RKO (cell line): ENCODE results near the gene SMC5.
"Not testable (repeated sequence)": the region's sequence is repeated elsewhere in the genome, so short reads cannot be mapped to it uniquely, and the experiment has no call there.

Experiments used
- DNase-seq: peaks from one replicate; pipeline ENCODE4 v3.0.0-alpha.2; 2016; ENCODE audit warnings: low spot score

The SMC5 gene

GRCh38 chr9:70363760-70364159 lies 105.0 kb downstream of the SMC5 start:
- no peak for DNase-seq

GRCh38 chr9:70367305-70367930 lies 108.6 kb downstream of the SMC5 start:
- no peak for DNase-seq

DNA sequence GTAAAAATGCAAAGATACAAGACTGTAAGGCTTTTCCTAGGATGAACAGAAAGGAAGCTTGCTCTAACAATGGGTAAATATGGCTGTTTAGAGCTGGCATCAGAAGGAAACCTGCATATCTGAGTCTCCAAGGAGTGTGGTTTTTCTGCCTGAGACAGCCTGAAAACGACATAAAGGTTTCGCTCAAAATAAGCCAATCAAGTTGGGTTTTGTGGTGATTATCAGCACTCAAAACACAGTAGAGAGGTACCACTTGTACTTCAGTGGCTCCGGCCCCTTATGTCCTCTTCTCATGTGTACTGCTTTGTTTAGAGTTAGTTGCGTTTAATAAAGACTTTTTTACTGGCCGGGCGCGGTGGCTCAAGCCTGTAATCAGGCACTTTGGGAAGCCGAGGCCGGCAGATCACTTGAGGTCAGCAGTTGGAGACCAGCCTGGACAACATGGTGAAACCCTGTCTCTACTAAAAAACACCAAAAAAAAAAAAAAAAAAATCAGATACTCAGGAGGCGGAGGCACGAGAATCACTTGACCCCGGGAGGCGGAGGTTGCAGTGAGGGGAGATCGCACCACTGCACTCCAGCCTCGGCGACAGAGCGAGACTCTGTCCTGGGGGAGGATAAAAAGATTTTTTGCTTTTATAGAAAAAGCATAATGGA lies 116.3 kb downstream of the SMC5 start:
- DNase-seq: no peak

- no peak for DNase-seq
Observed at GRCh38 chr9:70382046-70382708, 123.4 kb downstream of the SMC5 start.

DNA sequence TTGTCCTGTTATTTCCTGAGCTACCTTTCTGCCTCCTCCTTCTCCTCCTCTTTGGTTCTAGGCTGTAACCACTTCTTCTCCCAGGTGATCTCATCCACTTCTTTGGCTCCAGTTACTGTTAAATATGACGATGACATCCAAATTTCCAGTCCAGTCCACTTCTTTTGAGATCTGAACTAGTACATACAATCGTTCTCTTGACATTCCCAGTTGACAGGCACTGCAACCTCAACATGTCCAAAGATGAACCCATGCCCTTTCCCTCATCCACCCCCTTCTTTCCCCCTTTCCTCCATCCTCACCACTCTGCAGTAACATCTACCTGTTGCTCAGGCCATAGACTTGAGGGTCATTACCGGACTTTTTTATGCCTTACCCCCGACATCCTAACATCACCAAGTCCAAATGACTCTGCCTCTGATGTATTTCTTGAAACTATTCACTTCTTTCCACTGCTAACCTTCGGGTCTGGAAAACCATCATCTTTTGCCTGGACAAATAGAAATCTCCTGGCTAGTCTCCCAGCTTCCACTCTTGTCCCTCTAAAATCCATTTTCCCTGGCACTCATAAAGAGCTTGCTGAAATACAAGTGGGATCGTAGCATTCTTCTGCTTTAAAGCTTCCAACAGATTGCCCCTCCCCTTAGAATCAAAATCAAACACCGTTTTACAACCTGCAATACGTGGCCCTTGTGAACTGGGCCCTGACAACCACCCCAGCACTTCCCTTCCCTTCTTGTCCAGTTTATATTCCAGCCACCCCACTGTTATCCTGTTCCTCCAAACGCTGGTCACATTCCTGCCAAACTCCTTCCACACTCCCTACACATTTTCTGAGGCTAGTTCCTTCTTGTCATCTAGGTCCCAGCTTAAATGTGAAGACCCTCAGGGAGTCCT lies 124.2 kb downstream of the SMC5 start:
- DNase-seq: no peak

- DNase-seq: no peak
Observed at GRCh38 chr9:70385426-70385825, 126.6 kb downstream of the SMC5 start.

- DNase-seq: no peak
Observed at GRCh38 chr9:70387663-70388062, 128.9 kb downstream of the SMC5 start.

DNA sequence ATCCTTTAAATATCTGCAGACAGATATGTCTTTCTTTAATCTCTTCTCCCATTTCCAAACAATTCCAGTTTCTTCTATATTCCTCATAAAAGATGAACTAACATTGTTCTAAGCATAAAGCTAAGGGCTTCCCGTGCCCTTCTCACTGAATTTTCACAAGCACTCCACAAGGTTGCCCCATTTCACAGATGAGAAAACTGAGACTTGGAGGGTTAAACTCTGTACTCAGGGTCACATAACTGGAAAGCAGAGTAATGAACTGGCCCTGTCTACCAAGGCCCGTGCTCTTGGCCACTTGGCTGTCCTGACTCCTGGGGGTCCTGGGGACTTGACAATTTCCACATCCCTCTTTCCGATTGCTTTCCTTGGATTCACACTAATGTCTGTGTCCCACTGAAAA lies 130.4 kb downstream of the SMC5 start:
- no peak for DNase-seq

GRCh38 chr9:70389621-70390266 lies 131.0 kb downstream of the SMC5 start:
- no peak for DNase-seq

GRCh38 chr9:70390933-70391341 lies 132.2 kb downstream of the SMC5 start:
- DNase-seq: no peak

DNA sequence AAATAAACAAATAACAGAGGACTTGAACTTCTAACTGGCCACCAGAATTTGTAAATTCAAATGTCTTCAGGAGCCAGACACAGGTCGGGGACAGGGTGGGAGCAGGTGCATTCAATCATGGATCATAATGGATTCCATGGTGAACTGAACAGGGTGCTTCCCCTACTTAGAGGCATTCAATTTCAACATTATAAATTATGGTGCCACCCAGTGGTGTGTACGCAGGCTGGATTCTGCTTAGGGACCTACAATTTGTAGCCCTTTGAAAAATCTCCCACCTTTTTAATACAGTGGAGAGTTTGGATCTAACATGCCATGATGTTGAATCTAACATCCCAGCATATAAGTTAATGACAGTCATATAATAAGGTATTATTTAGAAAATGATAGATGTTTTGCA lies 133.4 kb downstream of the SMC5 start:
- DNase-seq: peak; percentile 40

- no peak for DNase-seq
Observed at GRCh38 chr9:70392850-70393249, 134.1 kb downstream of the SMC5 start.

DNA sequence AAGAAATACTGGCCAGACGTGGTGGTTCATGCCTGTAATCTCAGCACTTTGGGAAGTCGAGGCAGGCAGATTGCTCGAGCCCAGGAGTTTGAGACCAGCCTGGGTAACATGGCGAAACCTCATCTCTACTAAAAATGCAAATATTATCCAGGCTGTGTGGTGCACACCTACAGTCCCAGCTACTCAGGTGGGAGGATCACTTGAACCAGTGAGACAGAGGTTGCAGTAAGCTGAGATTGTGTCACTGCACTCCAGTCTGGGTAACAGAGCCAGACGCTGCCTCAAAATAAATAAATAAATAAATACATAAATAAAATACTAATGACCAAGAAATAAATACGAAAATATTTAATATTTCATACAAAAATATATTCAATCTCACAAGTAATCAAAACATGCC lies 136.9 kb downstream of the SMC5 start:
- no peak for DNase-seq

- no peak for DNase-seq
Observed at GRCh38 chr9:70398145-70398556, 139.4 kb downstream of the SMC5 start.

DNA sequence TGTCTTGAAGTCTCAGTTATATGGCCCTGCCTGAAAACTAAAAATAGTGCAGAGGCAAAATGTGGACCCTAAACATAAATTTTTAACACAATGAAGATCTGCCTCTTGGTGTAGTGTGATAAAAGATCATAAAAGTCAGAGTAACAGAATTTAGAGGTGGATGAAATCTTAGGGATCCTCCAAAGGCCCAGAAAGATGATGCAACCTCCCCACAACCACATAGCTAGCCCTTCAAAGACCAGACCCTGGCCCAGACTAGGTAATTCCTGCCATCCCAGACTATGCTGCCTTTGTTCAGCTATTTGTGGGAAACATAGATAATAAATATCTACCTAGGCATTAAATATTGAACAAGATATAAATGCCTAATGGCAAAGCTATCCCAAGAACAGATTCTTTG lies 140.4 kb downstream of the SMC5 start:
- no peak for DNase-seq

DNA sequence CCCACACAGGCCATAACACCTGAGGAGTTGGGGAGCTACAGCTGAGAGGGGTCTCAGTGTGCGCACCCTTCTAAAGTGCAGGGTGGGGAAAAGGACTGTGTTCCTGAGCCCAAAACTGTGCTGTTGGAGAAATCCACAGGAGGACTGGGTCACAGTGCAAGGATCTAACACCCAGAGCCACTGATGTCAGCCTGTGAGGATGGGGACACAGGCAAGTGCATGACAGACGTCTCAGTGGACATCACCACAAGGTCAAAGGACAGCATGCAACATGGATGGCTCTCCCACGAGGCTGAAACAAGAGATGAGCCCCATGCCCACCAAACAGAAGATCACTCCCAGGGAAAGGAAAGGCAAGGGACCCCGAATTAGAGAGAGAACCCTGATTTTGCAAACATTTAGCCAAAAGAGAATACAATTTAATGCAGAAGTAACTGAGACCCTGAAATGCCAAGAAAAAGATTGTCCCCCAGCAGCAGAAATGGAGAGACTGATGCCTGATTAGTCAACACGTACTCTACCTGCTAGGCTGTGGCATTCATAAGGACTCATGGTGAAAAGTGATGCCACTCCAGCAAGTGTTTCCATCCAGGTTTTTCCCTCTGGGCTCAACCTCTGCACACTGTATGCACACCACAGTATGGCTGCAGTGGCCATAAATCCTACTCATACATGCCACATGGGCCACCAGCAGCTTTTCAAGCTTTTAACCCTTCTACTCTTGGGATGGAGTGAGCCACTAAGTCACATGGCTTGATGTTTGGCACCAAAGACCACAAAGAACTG lies 141.5 kb downstream of the SMC5 start:
- no peak for DNase-seq

DNA sequence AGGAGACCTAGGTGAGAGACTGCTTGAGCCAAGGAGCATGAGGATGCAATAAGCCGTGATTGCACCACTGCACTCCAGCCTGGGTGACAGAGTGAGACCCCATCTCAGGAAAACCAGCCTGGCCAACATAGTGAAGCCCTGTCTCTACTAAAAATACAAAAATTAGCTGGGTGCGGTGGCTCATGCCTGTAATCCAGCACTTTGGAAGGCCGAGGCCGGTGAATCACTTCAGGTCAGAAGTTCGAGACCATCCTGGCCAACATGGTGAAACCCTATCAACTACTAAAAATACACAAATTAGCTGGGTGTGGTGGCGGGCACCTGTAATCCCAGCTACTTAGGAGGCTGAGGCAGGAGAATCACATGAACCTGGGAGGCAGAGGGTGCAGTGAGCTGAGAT lies 142.5 kb downstream of the SMC5 start:
- not testable (repeated sequence) for DNase-seq

DNA sequence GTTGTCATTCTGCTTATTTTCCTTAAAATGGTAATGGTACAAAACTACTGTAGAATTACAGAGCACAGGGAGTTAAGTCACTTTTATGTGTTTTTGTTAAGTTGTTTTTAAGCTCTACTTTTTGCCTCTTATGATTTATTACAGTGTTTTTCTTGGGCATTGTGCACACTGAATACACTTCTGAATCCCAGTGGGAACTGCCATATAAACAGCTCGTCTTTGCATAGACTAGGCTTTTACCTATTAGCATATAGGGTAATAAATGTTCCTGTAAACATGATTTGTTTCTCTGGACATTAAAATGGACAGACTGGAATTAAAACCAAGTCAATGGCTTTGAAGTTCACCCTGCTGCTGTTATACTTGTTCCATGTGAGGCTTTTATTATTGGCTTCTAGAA lies 143.4 kb downstream of the SMC5 start:
- DNase-seq: no peak

DNA sequence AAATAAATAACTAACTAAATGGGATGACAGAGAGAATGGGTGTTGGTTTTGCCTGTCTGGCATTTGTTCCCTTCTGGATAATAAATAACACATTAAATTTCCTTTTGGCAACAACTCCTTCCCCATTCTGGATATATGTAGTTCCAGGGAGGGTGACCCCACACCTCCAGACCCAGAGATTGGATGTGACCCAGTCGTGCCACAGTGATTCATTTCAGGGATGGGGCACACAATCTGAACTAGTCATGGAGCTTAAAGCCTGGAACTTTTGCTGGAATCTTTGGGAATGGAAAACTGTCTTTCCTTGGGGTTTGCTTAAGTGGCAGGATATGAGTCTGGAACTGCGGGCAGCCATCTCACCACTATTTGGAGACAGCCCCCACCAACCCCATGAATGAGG lies 144.4 kb downstream of the SMC5 start:
- no peak for DNase-seq

GRCh38 chr9:70403618-70404025 lies 144.8 kb downstream of the SMC5 start:
- no peak for DNase-seq

DNA sequence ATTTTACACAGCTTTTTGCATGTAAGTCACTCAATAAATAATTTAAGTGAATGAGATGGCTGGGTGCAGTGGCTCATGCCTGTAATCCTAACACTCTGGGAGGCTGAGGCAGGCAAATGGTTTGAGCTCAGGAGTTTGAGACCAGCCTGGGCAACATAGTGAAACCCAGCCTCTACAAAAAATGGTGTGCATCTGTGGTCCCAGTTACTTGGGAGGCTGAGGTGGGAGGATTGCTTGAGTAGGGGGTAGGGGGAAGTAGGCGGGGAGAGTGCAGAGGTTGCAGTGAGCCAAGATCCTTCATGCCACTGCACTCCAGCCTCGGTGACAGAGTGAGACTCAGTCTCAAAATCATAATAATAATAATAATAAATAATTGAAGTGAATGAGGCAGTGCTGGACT lies 145.5 kb downstream of the SMC5 start:
- no peak for DNase-seq
